Measurements from ENCODE around the gene XRCC6. TPM values are rescaled to one million over a fixed set of nuclear protein-coding genes. Genes with fewer than 3 reads are reported as not detected.

XRCC6 gene
- polyA plus RNA-seq, 1 donor (not counting 4 experiments of a cell fraction or from before 2014, with no cell fraction given), result 247 TPM

DNA sequence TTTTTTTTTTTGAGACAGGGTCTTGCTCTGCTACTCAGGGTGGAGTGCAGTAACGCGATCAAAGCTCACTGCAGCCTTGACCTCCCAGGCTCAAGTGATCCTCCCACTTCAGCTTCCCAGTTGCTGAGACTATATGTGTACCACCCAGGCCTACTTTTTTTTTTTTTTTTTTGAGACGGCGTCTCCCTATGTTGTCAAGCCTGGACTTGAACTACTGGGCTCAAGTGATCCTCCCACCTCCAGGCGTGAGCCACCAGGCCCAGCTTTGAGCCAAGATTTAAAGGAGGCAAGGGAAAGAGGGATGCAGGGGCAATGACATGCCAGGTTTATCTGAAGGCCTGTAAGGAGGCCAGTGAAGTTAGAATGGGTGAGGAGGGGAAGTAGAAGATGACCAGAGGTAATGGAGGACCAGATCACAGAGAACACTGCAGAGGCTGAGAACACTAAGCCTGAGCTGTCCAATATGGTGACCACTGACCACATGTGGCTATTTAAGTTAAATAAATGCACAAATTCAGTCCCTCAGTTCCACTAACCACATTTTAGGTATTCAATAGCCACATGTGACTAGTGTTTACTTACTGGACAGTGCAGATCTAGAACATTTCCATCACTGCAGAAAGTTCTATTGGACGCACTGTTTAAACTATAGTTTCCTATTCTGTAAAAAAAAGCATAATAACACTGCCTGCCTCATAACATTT, 8.3 kb upstream of the XRCC6 start:
- H3K4me1 ChIP-seq (ENCODE audit: control insufficient read depth, extremely low read depth, insufficient read depth, low read length), result peaks cover 11% of the 10 kb centered on the region
- peak overlapping the region in 1 of 3 experiments; percentile 21 for H3K4me3 ChIP-seq (ENCODE audit: control insufficient read depth in 2 of 3, extremely low read depth in 1 of 3, insufficient read depth in 2 of 3, low read depth in 1 of 3, low read length in 3 of 3)
- peak overlapping the region; percentile 23 for H3K4me2 ChIP-seq (ENCODE audit: control insufficient read depth, extremely low read depth, insufficient read depth, low read depth, low read length)
- DNase-seq (ENCODE audit: low read depth, low spot score) (no peak), FAIRE-seq (no peak)
- H3K27me3 ChIP-seq (ENCODE audit: control insufficient read depth, extremely low read depth, insufficient read depth, low read length), result no peaks in the 10 kb centered on the region
- dilution Hi-C loops (cut with MboI; ENCODE audit: extremely low pct_ligation_motif_present, low sequenced_read_pairs), result no loop called here
- TF ChIP-seq CTCF (optimal IDR thresholded peaks at IDR 0.05 in 1 of 3, IDR thresholded peaks at IDR 0.05 in 1 of 3, conservative IDR thresholded peaks at IDR 0.05 in 1 of 3; ENCODE audit: extremely low read depth in 1 of 3, insufficient read depth in 2 of 3, low read length in 3 of 3), result no peak
- H3K9me3 ChIP-seq (ENCODE audit: control insufficient read depth, low read depth, low read length), result no peaks in the 10 kb centered on the region
- peaks cover 3 to 5% of the 10 kb centered on the region in 2 experiments for H3K36me3 ChIP-seq (ENCODE audit: control insufficient read depth in 2 of 2, extremely low read depth in 1 of 2, insufficient read depth in 2 of 2, low read length in 2 of 2)
- no peak overlapping the region for H2AFZ ChIP-seq (ENCODE audit: control insufficient read depth, low read length)
- peaks cover 4% of the 10 kb centered on the region for H4K20me1 ChIP-seq (ENCODE audit: control insufficient read depth, extremely low read depth, insufficient read depth, low read length)
- peaks cover 43% of the 10 kb centered on the region for H3K79me2 ChIP-seq (ENCODE audit: control insufficient read depth, insufficient read depth, low read length)
- no peak overlapping the region for H3K9ac ChIP-seq (ENCODE audit: control insufficient read depth, extremely low read depth, insufficient read depth, low read length)
- H3K27ac ChIP-seq (ENCODE audit: control insufficient read depth, insufficient read depth, low read length), result no peak overlapping the region
- H3K9me1 ChIP-seq (ENCODE audit: control insufficient read depth, extremely low read depth, insufficient read depth, low read length), result peaks cover 4% of the 10 kb centered on the region

DNA sequence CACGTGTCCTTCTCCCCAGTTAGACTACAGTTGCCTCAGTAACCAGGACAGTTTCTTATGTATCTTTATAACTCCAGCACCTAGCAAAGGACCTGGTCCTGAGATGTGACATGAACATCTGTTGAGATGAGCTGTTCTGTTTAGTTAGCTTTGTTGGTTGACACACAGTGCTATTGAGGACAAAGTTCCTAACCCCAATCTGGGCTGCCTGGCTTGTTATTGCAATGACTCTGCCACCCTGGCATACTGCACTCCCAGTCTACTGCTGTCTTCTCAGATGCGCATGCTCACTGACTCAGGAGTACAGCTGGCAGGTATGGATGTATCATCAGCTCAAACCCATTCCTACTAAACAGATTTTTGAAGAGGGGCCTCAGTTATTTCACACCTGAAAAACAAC, 7.6 kb upstream of the XRCC6 start:
- H3K27me3 ChIP-seq (ENCODE audit: control insufficient read depth, extremely low read depth, insufficient read depth, low read length), result no peaks in the 10 kb centered on the region
- DNase-seq (ENCODE audit: low read depth, low spot score), result no peak
- H2AFZ ChIP-seq (ENCODE audit: control insufficient read depth, low read length), result no peak overlapping the region
- peaks cover 4% of the 10 kb centered on the region for H4K20me1 ChIP-seq (ENCODE audit: control insufficient read depth, extremely low read depth, insufficient read depth, low read length)
- dilution Hi-C loops (cut with MboI; ENCODE audit: extremely low pct_ligation_motif_present, low sequenced_read_pairs), result no loop called here
- no peaks in the 10 kb centered on the region for H3K9me3 ChIP-seq (ENCODE audit: control insufficient read depth, low read depth, low read length)
- H3K9ac ChIP-seq (ENCODE audit: control insufficient read depth, extremely low read depth, insufficient read depth, low read length), result no peak overlapping the region
- peaks cover 4% of the 10 kb centered on the region for H3K9me1 ChIP-seq (ENCODE audit: control insufficient read depth, extremely low read depth, insufficient read depth, low read length)
- H3K4me1 ChIP-seq (ENCODE audit: control insufficient read depth, extremely low read depth, insufficient read depth, low read length), result peaks cover 13% of the 10 kb centered on the region
- H3K27ac ChIP-seq (ENCODE audit: control insufficient read depth, insufficient read depth, low read length), result no peak overlapping the region
- no peak overlapping the region for H3K4me3 ChIP-seq (ENCODE audit: control insufficient read depth in 2 of 3, extremely low read depth in 1 of 3, insufficient read depth in 2 of 3, low read depth in 1 of 3, low read length in 3 of 3)
- H3K4me2 ChIP-seq (ENCODE audit: control insufficient read depth, extremely low read depth, insufficient read depth, low read depth, low read length), result no peak overlapping the region
- FAIRE-seq, result no peak
- TF ChIP-seq EZH2 (IDR thresholded peaks at IDR 0.05; ENCODE audit: low read length), result no peak
- TF ChIP-seq CTCF (optimal IDR thresholded peaks at IDR 0.05 in 1 of 3, IDR thresholded peaks at IDR 0.05 in 1 of 3, conservative IDR thresholded peaks at IDR 0.05 in 1 of 3; ENCODE audit: extremely low read depth in 1 of 3, insufficient read depth in 2 of 3, low read length in 3 of 3), result no peak
- H3K79me2 ChIP-seq (ENCODE audit: control insufficient read depth, insufficient read depth, low read length), result peaks cover 48% of the 10 kb centered on the region
- peaks cover 3 to 6% of the 10 kb centered on the region in 2 experiments for H3K36me3 ChIP-seq (ENCODE audit: control insufficient read depth in 2 of 2, extremely low read depth in 1 of 2, insufficient read depth in 2 of 2, low read length in 2 of 2)

Data from keratinocyte (primary cell).